ENCODE results near the gene YTHDC2. TPM values are rescaled to one million over a fixed set of nuclear protein-coding genes. Genes with fewer than 3 reads are reported as not detected.
A peak's percentile ranks its signal among the peaks of the same experiment; 100 is the strongest.

YTHDC2 gene
- total RNA-seq, 2 experiments from 2014 or later = 30.3 to 34.1 TPM

GRCh38 chr5:113520429-113520828 lies 6.9 kb downstream of the YTHDC2 start:
- POLR2A ChIA-PET = no interaction called here
- ATAC-seq = no peak
- CTCF ChIA-PET = interaction anchor here (2.1 kb wide), 1 partner anchor 141 kb away, joined by 6 read pairs; no protein-coding TSS in a partner anchor
- Mint-ChIP-seq H3K4me1 (ENCODE audit: low read depth) (peaks cover 48% of the 10 kb centered on the region), H3K36me3 (ENCODE audit: low read depth) (peaks cover 43% of the 10 kb centered on the region), H3K4me3 (no peak overlapping the region), H3K27me3 (ENCODE audit: low read depth) (no peaks in the 10 kb centered on the region), H3K9me3 (ENCODE audit: insufficient read depth) (peaks cover 3% of the 10 kb centered on the region), H3K27ac (no peak overlapping the region)
- DNase-seq = no peak

- POLR2A ChIA-PET = no interaction called here
- CTCF ChIA-PET = interaction anchor here (1.2 to 2.1 kb wide), 2 partner anchors 141 to 598 kb away, joined by 3 to 6 read pairs; no protein-coding TSS in a partner anchor
- peaks cover 46% of the 10 kb centered on the region for H3K4me1 Mint-ChIP-seq (ENCODE audit: low read depth)
- H3K9me3 Mint-ChIP-seq (ENCODE audit: insufficient read depth) = peaks cover 3% of the 10 kb centered on the region
- no peak overlapping the region for H3K4me3 Mint-ChIP-seq
- DNase-seq (no peak), ATAC-seq (no peak)
- no peaks in the 10 kb centered on the region for H3K27me3 Mint-ChIP-seq (ENCODE audit: low read depth)
- no peak overlapping the region for H3K27ac Mint-ChIP-seq
- H3K36me3 Mint-ChIP-seq (ENCODE audit: low read depth) = peaks cover 38% of the 10 kb centered on the region
Measured at GRCh38 chr5:113520899-113521298, 7.4 kb downstream of the YTHDC2 start.

DNA sequence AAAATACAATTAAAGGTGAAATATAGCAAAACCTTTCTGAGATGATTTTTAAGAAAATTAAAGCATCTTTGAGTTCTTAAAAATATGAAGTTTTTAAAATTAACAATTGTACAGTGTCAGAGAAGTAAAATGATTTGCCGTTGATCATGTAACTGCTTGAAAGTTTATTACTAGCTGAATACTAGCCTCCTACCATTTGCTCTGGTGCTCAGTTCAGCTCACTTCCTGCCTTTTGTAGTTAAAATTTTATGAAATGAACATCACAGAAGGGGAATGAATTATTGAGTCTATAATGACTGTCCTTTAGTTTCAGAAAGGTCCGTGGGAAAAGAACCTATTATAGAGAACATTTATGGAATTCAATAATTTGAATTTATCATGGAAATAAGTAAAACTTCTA lies 9.7 kb downstream of the YTHDC2 start:
- H3K4me3 Mint-ChIP-seq = no peak overlapping the region
- ChIA-PET POLR2A (no interaction called here), CTCF (interaction anchor here (0.6 to 1.8 kb wide), 5 partner anchors 9 to 500 kb away, joined by 3 to 5 read pairs (median 3); partner anchors contain the start of gene YTHDC2)
- DNase-seq (no peak), ATAC-seq (no peak)
- H3K27me3 Mint-ChIP-seq (ENCODE audit: low read depth) = no peaks in the 10 kb centered on the region
- peaks cover 34% of the 10 kb centered on the region for H3K4me1 Mint-ChIP-seq (ENCODE audit: low read depth)
- no peak overlapping the region for H3K27ac Mint-ChIP-seq
- H3K36me3 Mint-ChIP-seq (ENCODE audit: low read depth) = peaks cover 31% of the 10 kb centered on the region
- peaks cover 3% of the 10 kb centered on the region for H3K9me3 Mint-ChIP-seq (ENCODE audit: insufficient read depth)

DNA sequence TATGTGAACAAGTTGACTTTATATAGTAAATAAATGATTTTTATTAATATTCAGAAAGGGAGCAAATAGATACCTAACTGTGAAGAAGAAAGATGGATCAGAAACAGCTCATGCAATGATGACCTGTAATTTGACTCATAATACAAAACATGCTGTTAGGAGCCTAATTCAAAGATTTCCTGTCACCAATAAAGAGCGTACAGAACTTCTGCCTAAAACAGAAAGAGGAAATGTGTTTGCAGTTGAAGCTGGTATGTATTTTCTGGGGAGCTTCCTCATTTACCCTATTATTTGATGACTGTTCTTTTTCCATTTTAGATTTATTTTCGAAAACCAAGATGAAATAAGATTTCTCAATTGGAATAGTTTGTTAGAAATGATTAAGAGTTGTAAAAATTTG lies 11.4 kb downstream of the YTHDC2 start:
- Mint-ChIP-seq H3K27ac (peak overlapping the region; percentile 55), H3K27me3 (ENCODE audit: low read depth) (no peaks in the 10 kb centered on the region), H3K36me3 (ENCODE audit: low read depth) (peaks cover 27% of the 10 kb centered on the region), H3K4me3 (no peak overlapping the region), H3K4me1 (ENCODE audit: low read depth) (peaks cover 28% of the 10 kb centered on the region), H3K9me3 (ENCODE audit: insufficient read depth) (peaks cover 3% of the 10 kb centered on the region)
- CTCF ChIA-PET = interaction anchor here (0.7 to 1.7 kb wide), 6 partner anchors 11 to 529 kb away, joined by 3 to 6 read pairs (median 4); partner anchors contain the start of gene YTHDC2
- DNase-seq (no peak), ATAC-seq (peak; percentile 64)
- POLR2A ChIA-PET = interaction anchor here (1.0 to 1.8 kb wide), 3 partner anchors 11 to 231 kb away, joined by 3 to 10 read pairs (median 3); partner anchors contain the start of gene YTHDC2

DNA sequence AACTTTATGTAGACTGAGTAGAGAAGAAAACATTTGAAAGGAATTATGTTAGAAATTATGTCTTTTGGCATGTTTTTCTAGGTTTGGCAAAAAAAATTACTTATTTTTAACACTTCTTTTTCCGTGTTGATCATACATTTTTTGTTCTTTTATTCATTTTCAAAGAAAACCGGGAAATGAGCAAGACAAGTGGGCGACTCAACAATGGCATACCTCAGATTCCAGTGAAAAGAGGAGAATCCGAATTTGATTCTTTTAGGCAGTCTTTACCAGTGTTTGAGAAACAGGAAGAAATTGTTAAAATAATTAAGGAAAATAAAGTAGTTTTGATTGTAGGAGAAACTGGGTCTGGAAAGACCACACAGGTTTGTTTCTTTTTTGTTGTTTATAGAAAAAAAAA lies 12.9 kb downstream of the YTHDC2 start:
- POLR2A ChIA-PET = no interaction called here
- Mint-ChIP-seq H3K36me3 (ENCODE audit: low read depth) (peaks cover 29% of the 10 kb centered on the region), H3K4me3 (no peak overlapping the region), H3K27ac (no peak overlapping the region), H3K9me3 (ENCODE audit: insufficient read depth) (peaks cover 14% of the 10 kb centered on the region), H3K4me1 (ENCODE audit: low read depth) (peaks cover 19% of the 10 kb centered on the region), H3K27me3 (ENCODE audit: low read depth) (no peaks in the 10 kb centered on the region)
- DNase-seq (no peak), ATAC-seq (no peak)
- CTCF ChIA-PET = interaction anchor here (1.3 to 1.7 kb wide), 3 partner anchors 12 to 530 kb away, joined by 4 to 6 read pairs (median 5); partner anchors contain the start of gene YTHDC2

DNA sequence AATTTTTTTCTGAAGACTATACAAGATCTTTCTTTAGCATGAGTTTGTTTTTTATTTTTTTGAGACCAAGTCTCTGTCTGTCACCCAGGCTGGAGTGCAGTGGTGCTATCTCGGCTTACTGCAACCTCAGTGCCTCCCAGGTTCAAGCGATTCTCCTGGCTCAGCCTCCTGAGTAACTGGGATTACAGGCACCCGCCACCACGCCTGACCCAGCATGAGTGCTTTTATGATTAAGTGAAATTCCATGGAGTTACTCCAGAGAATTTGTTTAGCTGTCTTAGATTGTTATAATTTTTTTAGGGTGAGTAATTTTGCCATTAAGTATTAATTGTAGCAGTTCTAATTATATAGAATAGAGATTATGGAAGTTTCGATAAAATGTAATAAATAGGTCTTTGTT lies 14.3 kb downstream of the YTHDC2 start:
- H3K4me3 Mint-ChIP-seq = no peak overlapping the region
- H3K36me3 Mint-ChIP-seq (ENCODE audit: low read depth) = peaks cover 35% of the 10 kb centered on the region
- POLR2A ChIA-PET = no interaction called here
- CTCF ChIA-PET = interaction anchor here (0.7 kb wide), 1 partner anchor 9 kb away, joined by 3 read pairs; no protein-coding TSS in a partner anchor
- H3K27ac Mint-ChIP-seq = no peak overlapping the region
- peaks cover 15% of the 10 kb centered on the region for H3K4me1 Mint-ChIP-seq (ENCODE audit: low read depth)
- DNase-seq (no peak), ATAC-seq (no peak)
- H3K27me3 Mint-ChIP-seq (ENCODE audit: low read depth) = no peaks in the 10 kb centered on the region
- peaks cover 25% of the 10 kb centered on the region for H3K9me3 Mint-ChIP-seq (ENCODE audit: insufficient read depth)

- ChIA-PET POLR2A (no interaction called here), CTCF (interaction anchor here (1.2 to 1.5 kb wide), 2 partner anchors 8 to 195 kb away, joined by 3 read pairs; no protein-coding TSS in a partner anchor)
- ATAC-seq (no peak), DNase-seq (no peak)
- Mint-ChIP-seq H3K9me3 (ENCODE audit: insufficient read depth) (peaks cover 27% of the 10 kb centered on the region), H3K27me3 (ENCODE audit: low read depth) (no peaks in the 10 kb centered on the region), H3K4me3 (no peak overlapping the region), H3K36me3 (ENCODE audit: low read depth) (peaks cover 54% of the 10 kb centered on the region), H3K27ac (no peak overlapping the region), H3K4me1 (ENCODE audit: low read depth) (no peaks in the 10 kb centered on the region)
Measured at GRCh38 chr5:113531481-113532159, 18.1 kb downstream of the YTHDC2 start.

- Mint-ChIP-seq H3K4me3 (no peak overlapping the region), H3K9me3 (ENCODE audit: insufficient read depth) (no peaks in the 10 kb centered on the region), H3K27me3 (ENCODE audit: low read depth) (no peaks in the 10 kb centered on the region), H3K36me3 (ENCODE audit: low read depth) (peaks cover 48% of the 10 kb centered on the region), H3K4me1 (ENCODE audit: low read depth) (no peaks in the 10 kb centered on the region), H3K27ac (no peak overlapping the region)
- CTCF ChIA-PET = interaction anchor here (1.0 to 1.2 kb wide), 2 partner anchors 10 kb away, joined by 3 read pairs; no protein-coding TSS in a partner anchor
- POLR2A ChIA-PET = no interaction called here
- DNase-seq (no peak), ATAC-seq (no peak)
Measured at GRCh38 chr5:113538313-113538712, 24.8 kb downstream of the YTHDC2 start.

GRCh38 chr5:113546703-113547183 lies 33.2 kb downstream of the YTHDC2 start:
- Mint-ChIP-seq H3K27ac (no peak overlapping the region), H3K4me1 (ENCODE audit: low read depth) (peaks cover 3% of the 10 kb centered on the region), H3K4me3 (no peak overlapping the region), H3K27me3 (ENCODE audit: low read depth) (no peaks in the 10 kb centered on the region), H3K36me3 (ENCODE audit: low read depth) (peaks cover 50% of the 10 kb centered on the region), H3K9me3 (ENCODE audit: insufficient read depth) (no peaks in the 10 kb centered on the region)
- DNase-seq = no peak
- no peak for ATAC-seq
- POLR2A ChIA-PET = no interaction called here
- CTCF ChIA-PET = no interaction called here

- ATAC-seq (no peak), DNase-seq (no peak)
- no peak overlapping the region for H3K4me3 Mint-ChIP-seq
- H3K27ac Mint-ChIP-seq = no peak overlapping the region
- H3K27me3 Mint-ChIP-seq (ENCODE audit: low read depth) = no peaks in the 10 kb centered on the region
- ChIA-PET POLR2A (interaction anchor here (0.6 kb wide), 1 partner anchor 254 kb away, joined by 3 read pairs; no protein-coding TSS in a partner anchor), CTCF (interaction anchor here (1.1 kb wide), 1 partner anchor 11 kb away, joined by 3 read pairs; no protein-coding TSS in a partner anchor)
- peaks cover 54% of the 10 kb centered on the region for H3K36me3 Mint-ChIP-seq (ENCODE audit: low read depth)
- H3K4me1 Mint-ChIP-seq (ENCODE audit: low read depth) = peaks cover 3% of the 10 kb centered on the region
- no peaks in the 10 kb centered on the region for H3K9me3 Mint-ChIP-seq (ENCODE audit: insufficient read depth)
Measured at GRCh38 chr5:113548396-113548795, 34.9 kb downstream of the YTHDC2 start.

- no peaks in the 10 kb centered on the region for H3K9me3 Mint-ChIP-seq (ENCODE audit: insufficient read depth)
- H3K4me1 Mint-ChIP-seq (ENCODE audit: low read depth) = no peaks in the 10 kb centered on the region
- H3K27me3 Mint-ChIP-seq (ENCODE audit: low read depth) = no peaks in the 10 kb centered on the region
- DNase-seq = no peak
- ChIA-PET CTCF (interaction anchor here (1.0 kb wide), 1 partner anchor 29 kb away, joined by 3 read pairs; no protein-coding TSS in a partner anchor), POLR2A (no interaction called here)
- no peak overlapping the region for H3K27ac Mint-ChIP-seq
- ATAC-seq = no peak
- peaks cover 47% of the 10 kb centered on the region for H3K36me3 Mint-ChIP-seq (ENCODE audit: low read depth)
- no peak overlapping the region for H3K4me3 Mint-ChIP-seq
Measured at GRCh38 chr5:113552137-113552536, 38.6 kb downstream of the YTHDC2 start.

GRCh38 chr5:113552620-113553019 lies 39.1 kb downstream of the YTHDC2 start:
- Mint-ChIP-seq H3K27me3 (ENCODE audit: low read depth) (no peaks in the 10 kb centered on the region), H3K27ac (no peak overlapping the region), H3K36me3 (ENCODE audit: low read depth) (peaks cover 47% of the 10 kb centered on the region), H3K9me3 (ENCODE audit: insufficient read depth) (no peaks in the 10 kb centered on the region), H3K4me3 (no peak overlapping the region), H3K4me1 (ENCODE audit: low read depth) (no peaks in the 10 kb centered on the region)
- no peak for ATAC-seq
- DNase-seq = no peak
- ChIA-PET CTCF (interaction anchor here (1.0 kb wide), 1 partner anchor 30 kb away, joined by 3 read pairs; no protein-coding TSS in a partner anchor), POLR2A (no interaction called here)

Measured in activated CD8-positive, alpha-beta T cell treated with anti-CD3 and anti-CD28 coated beads, Interleukin-2, amount 10 ng/mL, durations not matched to agents 7 days and 5 days (primary cell).